Neural progenitor cell (in vitro differentiated cells): ENCODE results near the gene CD24. TPM values are rescaled to one million over a fixed set of nuclear protein-coding genes. Genes with fewer than 3 reads are reported as not detected.
A peak's percentile ranks its signal among the peaks of the same experiment; 100 is the strongest.

Source experiments
- DNase-seq: peaks from one replicate; pipeline ENCODE4 v3.0.0-alpha.2; 2016; ENCODE audit warnings: low spot score
- H2AFZ ChIP-seq: fragments of 200-600 bp; sonication (generic); replicated peaks from 2 replicates; pipeline ENCODE4 v1.6.1; 2016; ENCODE audit warnings: antibody characterized with exemption
- H3F3A ChIP-seq: fragments of 200-600 bp; sonication (generic); 2 replicates; pipeline ENCODE4 v1.6.1; 2016; ENCODE audit warnings: antibody characterized with exemption, low read depth
- H3K27ac ChIP-seq: fragments of 200-600 bp; sonication (generic); 2 replicates; pipeline ENCODE4 v1.5.1; 2016; ENCODE audit warnings: mild to moderate bottlenecking
- H3K27me3 ChIP-seq: fragments of 200-600 bp; sonication (generic); 2 replicates; pipeline ENCODE4 v1.6.1; 2016; ENCODE audit warnings: mild to moderate bottlenecking, moderate library complexity
- H3K36me3 ChIP-seq: fragments of 200-600 bp; sonication (generic); 2 replicates; pipeline ENCODE4 v1.5.1; 2016
- H3K4me1 ChIP-seq: fragments of 200-600 bp; sonication (generic); 2 replicates; pipeline ENCODE4 v1.6.1; 2016; ENCODE audit warnings: mixed run types
- H3K4me2 ChIP-seq: fragments of 200-600 bp; sonication (generic); 2 replicates; pipeline ENCODE4 v1.6.1; 2016
- H3K4me3 ChIP-seq: fragments of 200-600 bp; sonication (generic); 2 replicates; pipeline ENCODE4 v1.5.1; 2016
- H3K79me2 ChIP-seq: fragments of 200-600 bp; sonication (generic); 2 replicates; pipeline ENCODE4 v1.6.1; 2016; ENCODE audit warnings: low read depth
- H3K9ac ChIP-seq: fragments of 200-600 bp; sonication (generic); 2 replicates; pipeline ENCODE4 v1.6.1; 2016
- H3K9me3 ChIP-seq: fragments of 200-600 bp; sonication (generic); 2 replicates; pipeline ENCODE4 v1.5.1; 2016; ENCODE audit warnings: low read depth
- H4K20me1 ChIP-seq: fragments of 200-600 bp; sonication (generic); 2 replicates; pipeline ENCODE4 v1.6.1; 2016; ENCODE audit warnings: low read depth
- H3K27ac Mint-ChIP-seq: 3 replicates; pipeline ENCODE4 v1.8.0; 2021; ENCODE audit warnings: mixed read lengths
- H3K27me3 Mint-ChIP-seq: 2 replicates; pipeline ENCODE4 v1.8.0; 2022; ENCODE audit warnings: low read depth, mild to moderate bottlenecking, inconsistent platforms, moderate library complexity, mixed read lengths; ENCODE audit not compliant: insufficient read depth
- H3K36me3 Mint-ChIP-seq: 3 replicates; pipeline ENCODE4 v1.8.0; 2021; ENCODE audit warnings: mixed read lengths
- H3K4me1 Mint-ChIP-seq: 3 replicates; pipeline ENCODE4 v1.8.0; 2021; ENCODE audit warnings: mixed read lengths
- H3K4me3 Mint-ChIP-seq: 3 replicates; pipeline ENCODE4 v1.8.0; 2021; ENCODE audit warnings: mild to moderate bottlenecking, moderate library complexity, mixed read lengths
- H3K9me3 Mint-ChIP-seq: 3 replicates; pipeline ENCODE4 v1.8.0; 2020; ENCODE audit warnings: mixed read lengths
- EZH2 ChIP-seq: fragments of 200-600 bp; sonication (generic); IDR thresholded peaks from 2 replicates; pipeline ENCODE4 v1.6.1; 2017; ENCODE audit warnings: antibody characterized with exemption, mild to moderate bottlenecking, moderate library complexity
- EZH2phosphoT487 ChIP-seq: fragments of 200-600 bp; sonication (generic); IDR thresholded peaks from 2 replicates; pipeline ENCODE4 v1.6.1; 2017; ENCODE audit warnings: antibody characterized with exemption
- total RNA-seq: library from RNA; depleted of rRNA; stranded (reverse); fragments of >200 nt; gene quantifications from 2 replicates; pipeline ENCODE4 v1.2.3, GENCODE V29; 2015; ENCODE audit warnings: low replicate concordance
- TF ChIP-seq, protein P1 (sequence below): fragments of 200-600 bp; sonication (generic); IDR thresholded peaks from 2 replicates; pipeline ENCODE4 v1.5.1; 2017; ENCODE audit warnings: antibody characterized with exemption, mild to moderate bottlenecking

Gene CD24
- total RNA-seq, 1 donor from 2014 or later = 448 TPM

- H3K4me3 Mint-ChIP-seq = no peak overlapping the region
- Histone ChIP-seq H3K27ac (no peak overlapping the region), H2AFZ (no peak overlapping the region), H4K20me1 (no peaks in the 10 kb centered on the region), H3K4me2 (no peak overlapping the region), H3K9me3 (no peaks in the 10 kb centered on the region), H3K36me3 (no peaks in the 10 kb centered on the region), H3K4me1 (no peaks in the 10 kb centered on the region), H3K9ac (no peak overlapping the region), H3K4me3 (no peak overlapping the region), H3K27me3 (no peaks in the 10 kb centered on the region), H3F3A (no peaks in the 10 kb centered on the region), H3K79me2 (no peaks in the 10 kb centered on the region)
- H3K9me3 Mint-ChIP-seq = no peaks in the 10 kb centered on the region
- no peaks in the 10 kb centered on the region for H3K4me1 Mint-ChIP-seq
- no peak for TF ChIP-seq EZH2
- TF ChIP-seq EZH2phosphoT487 = no peak
- TF ChIP-seq, protein P1, sequence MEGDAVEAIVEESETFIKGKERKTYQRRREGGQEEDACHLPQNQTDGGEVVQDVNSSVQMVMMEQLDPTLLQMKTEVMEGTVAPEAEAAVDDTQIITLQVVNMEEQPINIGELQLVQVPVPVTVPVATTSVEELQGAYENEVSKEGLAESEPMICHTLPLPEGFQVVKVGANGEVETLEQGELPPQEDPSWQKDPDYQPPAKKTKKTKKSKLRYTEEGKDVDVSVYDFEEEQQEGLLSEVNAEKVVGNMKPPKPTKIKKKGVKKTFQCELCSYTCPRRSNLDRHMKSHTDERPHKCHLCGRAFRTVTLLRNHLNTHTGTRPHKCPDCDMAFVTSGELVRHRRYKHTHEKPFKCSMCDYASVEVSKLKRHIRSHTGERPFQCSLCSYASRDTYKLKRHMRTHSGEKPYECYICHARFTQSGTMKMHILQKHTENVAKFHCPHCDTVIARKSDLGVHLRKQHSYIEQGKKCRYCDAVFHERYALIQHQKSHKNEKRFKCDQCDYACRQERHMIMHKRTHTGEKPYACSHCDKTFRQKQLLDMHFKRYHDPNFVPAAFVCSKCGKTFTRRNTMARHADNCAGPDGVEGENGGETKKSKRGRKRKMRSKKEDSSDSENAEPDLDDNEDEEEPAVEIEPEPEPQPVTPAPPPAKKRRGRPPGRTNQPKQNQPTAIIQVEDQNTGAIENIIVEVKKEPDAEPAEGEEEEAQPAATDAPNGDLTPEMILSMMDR = no peak
- no peak overlapping the region for H3K27ac Mint-ChIP-seq
- no peaks in the 10 kb centered on the region for H3K36me3 Mint-ChIP-seq
- H3K27me3 Mint-ChIP-seq = no peaks in the 10 kb centered on the region
- no peak for DNase-seq
These were observed 44.5 kb upstream of the CD24 start for GRCh38 chr6:107019047-107019446.

DNA sequence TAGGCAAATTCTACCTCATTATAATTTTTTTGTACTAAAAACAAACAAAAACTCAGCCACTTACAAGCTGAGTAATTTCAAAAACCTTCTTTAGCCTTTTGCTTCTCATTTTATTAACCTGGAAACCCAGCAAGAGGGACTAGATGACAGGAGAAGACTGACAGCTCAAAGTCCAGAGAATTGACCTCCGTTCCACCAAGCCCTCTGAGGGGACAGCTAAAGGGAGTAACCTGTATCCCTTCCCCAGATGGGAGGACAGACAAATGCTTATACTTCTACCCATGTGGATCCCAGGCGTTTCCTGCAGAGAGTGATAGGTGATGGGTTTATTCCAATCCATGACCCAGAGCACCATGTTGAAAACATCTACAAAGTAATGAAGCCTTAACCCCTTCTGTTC, 35.0 kb upstream of the CD24 start:
- Histone ChIP-seq H3K79me2 (no peaks in the 10 kb centered on the region), H3K4me3 (no peak overlapping the region), H3K9me3 (no peaks in the 10 kb centered on the region), H3F3A (no peaks in the 10 kb centered on the region), H3K4me2 (no peak overlapping the region), H3K9ac (no peak overlapping the region), H4K20me1 (no peaks in the 10 kb centered on the region), H3K27ac (no peak overlapping the region), H3K36me3 (no peaks in the 10 kb centered on the region), H2AFZ (no peak overlapping the region), H3K4me1 (no peaks in the 10 kb centered on the region), H3K27me3 (no peaks in the 10 kb centered on the region)
- H3K27me3 Mint-ChIP-seq = peaks cover 7% of the 10 kb centered on the region
- H3K36me3 Mint-ChIP-seq = no peaks in the 10 kb centered on the region
- no peaks in the 10 kb centered on the region for H3K9me3 Mint-ChIP-seq
- TF ChIP-seq, protein P1 = no peak
- TF ChIP-seq EZH2phosphoT487 (no peak), EZH2 (no peak)
- DNase-seq = no peak
- no peak overlapping the region for H3K4me3 Mint-ChIP-seq
- H3K27ac Mint-ChIP-seq = no peak overlapping the region
- H3K4me1 Mint-ChIP-seq = no peaks in the 10 kb centered on the region

DNA sequence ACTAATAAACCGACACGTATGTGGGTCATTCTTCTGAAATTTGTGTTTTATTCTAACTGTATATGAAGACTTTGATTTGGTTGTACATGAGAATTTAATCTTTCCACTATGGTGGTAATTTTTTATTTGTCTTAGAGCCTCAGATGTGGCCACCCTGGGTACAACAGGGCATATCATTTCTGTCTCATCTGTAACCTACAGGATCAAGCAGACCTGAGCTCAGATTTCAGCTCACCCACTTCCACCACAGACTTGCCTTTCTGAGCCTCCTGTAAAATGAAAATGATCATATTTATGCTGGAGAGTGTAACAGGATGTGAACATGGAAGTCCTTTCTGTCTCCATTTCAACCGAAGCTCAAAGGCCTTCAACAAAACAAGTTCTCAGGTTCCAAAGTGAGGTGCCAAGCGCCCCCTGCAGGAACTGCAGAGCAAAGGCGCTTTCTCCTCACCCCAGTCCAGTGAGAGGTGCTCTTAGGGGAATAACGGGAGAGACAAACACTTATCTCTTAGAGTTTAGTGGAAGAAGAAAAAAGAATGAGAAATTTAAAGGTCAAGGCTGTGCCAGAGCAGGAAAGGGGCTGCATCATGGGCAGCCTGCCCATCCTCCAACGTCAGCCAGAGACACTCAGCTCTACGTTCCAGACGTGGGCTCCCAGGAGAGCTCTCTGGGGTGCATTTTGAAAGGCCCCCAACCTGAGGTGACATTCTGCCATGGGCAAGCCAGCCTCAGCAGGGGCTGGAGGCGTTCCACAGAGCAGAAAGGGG, 23.0 kb upstream of the CD24 start:
- Mint-ChIP-seq H3K4me1 (peaks cover 2% of the 10 kb centered on the region), H3K4me3 (no peak overlapping the region), H3K27ac (no peak overlapping the region), H3K9me3 (no peaks in the 10 kb centered on the region), H3K27me3 (peaks cover 3% of the 10 kb centered on the region), H3K36me3 (no peaks in the 10 kb centered on the region)
- Histone ChIP-seq H3K27me3 (no peaks in the 10 kb centered on the region), H3K4me1 (no peaks in the 10 kb centered on the region), H3K9me3 (no peaks in the 10 kb centered on the region), H3K4me3 (no peak overlapping the region), H4K20me1 (no peaks in the 10 kb centered on the region), H3K4me2 (peak overlapping the region; percentile 18), H3K79me2 (no peaks in the 10 kb centered on the region), H3K36me3 (no peaks in the 10 kb centered on the region), H3K9ac (no peak overlapping the region), H2AFZ (peak overlapping the region; percentile 99), H3F3A (no peaks in the 10 kb centered on the region), H3K27ac (no peak overlapping the region)
- DNase-seq = peak; percentile 81
- TF ChIP-seq, protein P1 = peak; percentile 99
- TF ChIP-seq EZH2 = no peak
